Measurements from ENCODE around the gene SPIN1.
"Not testable (repeated sequence)": the region's sequence is repeated elsewhere in the genome, so short reads cannot be mapped to it uniquely, and the experiment has no call there.

Gene SPIN1

GRCh38 chr9:88388203-88388885 lies at the start of gene SPIN1:
TSS of gene SPIN1 (plus strand) at chr9:88388444. CDS start at chr9:88426540, 38,096 bp downstream.
- peak; percentile 88 for DNase-seq

- DNase-seq: no peak
Measured at GRCh38 chr9:88339317-88339716, 48.9 kb upstream of the SPIN1 start.

DNA sequence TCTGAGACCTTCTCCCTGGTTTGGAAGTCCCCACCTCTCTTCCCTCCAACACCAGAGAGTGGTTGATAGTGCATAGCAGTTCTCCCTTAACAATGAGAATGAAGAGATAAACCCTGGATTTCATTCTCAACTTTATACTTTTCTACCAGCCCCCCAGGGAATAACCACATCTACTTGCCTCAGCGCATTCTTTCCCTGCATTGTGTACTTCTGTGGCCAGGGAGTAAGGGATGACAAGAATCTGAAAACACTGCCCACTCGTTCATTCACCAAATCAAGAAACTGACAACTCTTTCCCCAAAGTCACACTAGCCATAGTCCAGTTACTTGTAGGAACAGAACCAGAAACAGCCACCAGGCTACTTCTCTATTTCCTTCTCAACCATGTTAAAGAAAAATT lies 46.0 kb upstream of the SPIN1 start:
- DNase-seq: no peak

- DNase-seq: no peak
Measured at GRCh38 chr9:88344013-88344412, 44.2 kb upstream of the SPIN1 start.

- DNase-seq: not testable (repeated sequence)
Measured at GRCh38 chr9:88350354-88350753, 37.9 kb upstream of the SPIN1 start.

GRCh38 chr9:88355166-88355565 lies 33.1 kb upstream of the SPIN1 start:
- DNase-seq: no peak

DNA sequence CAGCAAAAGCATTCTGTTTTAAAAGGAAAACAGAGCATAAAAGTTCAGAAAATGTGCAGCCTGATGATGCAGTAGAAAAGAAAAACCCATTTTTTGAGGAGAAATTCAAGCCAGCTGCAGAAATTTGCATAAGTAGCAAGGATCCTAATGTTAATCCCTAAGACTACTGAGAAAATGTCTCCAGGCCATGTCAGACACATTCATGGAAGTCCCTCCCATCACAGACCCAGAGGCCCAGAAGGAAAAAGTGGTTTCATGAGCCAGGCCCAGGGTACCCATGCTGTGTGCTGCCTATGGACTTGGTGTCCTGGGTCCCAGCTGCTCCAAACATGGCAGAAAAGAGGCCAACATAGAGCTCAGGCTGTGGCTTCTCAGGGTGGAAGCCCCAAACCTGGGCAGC lies 31.0 kb upstream of the SPIN1 start:
- DNase-seq: not testable (repeated sequence)

DNA sequence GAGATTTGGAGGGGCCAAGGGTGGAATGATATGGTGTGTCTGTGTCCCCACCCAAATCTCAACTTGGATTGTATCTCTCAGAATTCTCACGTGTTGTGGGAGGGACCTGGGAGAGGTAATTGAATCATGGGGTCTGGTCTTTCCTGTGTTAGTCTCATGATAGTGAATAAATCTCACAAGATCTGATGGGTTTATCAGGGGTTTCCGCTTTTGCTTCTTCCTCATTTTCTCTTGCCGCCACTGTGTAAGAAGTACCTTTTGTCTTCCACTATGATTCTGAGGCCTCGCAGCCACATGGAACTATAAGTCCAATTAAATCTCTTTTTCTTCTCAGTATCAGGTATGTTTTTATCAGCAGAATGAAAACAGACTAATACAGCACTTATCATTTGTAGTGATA lies 29.5 kb upstream of the SPIN1 start:
- no peak for DNase-seq

DNA sequence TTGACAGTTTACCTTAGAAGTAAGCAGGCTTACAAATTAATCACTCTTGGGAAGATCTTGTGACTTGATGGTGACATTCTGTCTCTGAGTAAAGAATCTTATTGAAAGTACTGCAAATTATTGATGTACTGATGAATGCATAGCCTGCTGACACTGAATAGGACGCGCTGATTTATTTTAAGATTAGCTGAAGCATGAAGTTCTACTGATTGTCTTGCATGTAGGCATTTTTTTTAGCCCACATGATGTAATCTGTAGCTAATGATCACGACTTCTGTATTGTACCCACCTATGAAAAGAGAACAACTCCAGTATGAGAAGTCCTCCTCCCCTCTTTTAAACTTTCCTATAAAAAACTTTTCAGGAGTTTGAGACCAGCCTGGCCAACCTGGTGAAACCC lies 28.3 kb upstream of the SPIN1 start:
- no peak for DNase-seq

- no peak for DNase-seq
Measured at GRCh38 chr9:88362681-88363080, 25.6 kb upstream of the SPIN1 start.

DNA sequence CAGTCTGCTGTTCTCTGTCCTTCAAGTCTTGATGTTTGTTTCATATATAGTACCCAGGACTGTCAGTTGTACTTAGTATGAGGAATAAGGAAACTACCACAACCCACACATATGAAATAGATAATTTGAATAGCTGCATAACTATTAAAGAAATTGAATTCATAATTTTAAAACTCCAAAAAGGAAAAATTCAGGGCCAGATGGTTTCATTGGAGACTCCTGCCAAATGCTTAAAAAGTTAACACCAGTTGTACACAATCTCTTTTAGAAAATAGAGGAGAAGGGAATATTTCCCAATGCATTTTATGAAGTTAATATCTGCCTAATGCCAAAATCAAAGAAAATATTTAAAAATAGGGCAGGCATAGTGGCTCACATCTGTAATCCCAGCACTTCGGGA lies 24.6 kb upstream of the SPIN1 start:
- no peak for DNase-seq

DNA sequence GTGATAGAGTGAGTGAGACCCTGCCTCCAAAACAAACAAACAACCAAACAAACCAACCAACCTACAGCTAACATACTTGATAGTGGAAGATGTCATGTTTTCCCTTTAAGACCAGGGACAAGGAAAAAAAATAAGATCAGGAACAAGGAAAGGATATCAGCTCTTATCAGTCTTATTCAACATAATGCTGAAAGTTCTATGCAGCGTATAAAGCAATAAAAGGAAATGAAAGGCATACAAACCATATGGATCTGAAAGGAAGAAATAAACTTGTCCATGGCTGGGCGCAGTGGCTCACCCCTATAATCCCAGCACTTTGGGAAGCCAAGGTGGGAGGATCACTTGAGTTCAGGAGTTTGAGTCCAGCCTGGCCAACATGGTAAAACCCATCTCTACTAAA lies 23.5 kb upstream of the SPIN1 start:
- DNase-seq: no peak

DNA sequence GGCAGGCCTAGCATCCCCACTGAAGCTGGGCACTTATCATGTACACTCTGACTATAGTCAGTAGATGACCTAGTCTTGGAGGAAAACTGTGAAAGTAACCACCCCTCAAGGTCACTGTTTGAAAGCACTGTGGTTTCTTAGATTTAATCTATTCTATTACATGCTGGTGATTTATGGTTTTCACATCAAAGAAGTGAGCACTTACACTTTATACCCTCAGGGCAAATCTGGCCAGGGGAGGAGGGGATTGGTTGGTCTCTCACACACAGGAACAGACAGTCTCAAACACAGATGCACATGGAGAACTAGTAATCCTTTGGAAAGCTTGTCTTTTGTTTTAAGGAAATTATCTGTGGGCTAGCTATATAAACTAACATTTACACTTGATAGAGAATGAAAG lies 17.9 kb upstream of the SPIN1 start:
- no peak for DNase-seq

- no peak for DNase-seq
Measured at GRCh38 chr9:88372103-88372654, 16.1 kb upstream of the SPIN1 start.

DNA sequence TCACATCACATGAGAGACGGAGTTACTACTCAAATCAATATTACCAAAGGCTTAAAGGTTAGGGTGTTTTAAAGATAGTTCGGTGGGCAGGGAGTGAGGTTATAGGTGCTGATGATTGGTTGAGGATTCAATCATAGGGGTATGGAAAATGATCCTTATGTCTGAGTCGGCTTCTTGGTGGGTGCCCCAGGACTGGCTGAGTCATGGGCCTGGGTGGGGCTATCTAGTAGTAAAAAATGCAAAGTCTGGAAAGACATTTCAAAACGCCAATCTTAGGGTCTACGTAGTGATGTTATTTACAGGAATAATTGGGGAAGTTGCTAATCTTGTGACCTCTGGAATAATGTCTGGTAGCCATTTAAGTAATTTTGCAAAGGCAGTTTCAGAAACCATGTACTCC lies 15.2 kb upstream of the SPIN1 start:
- no peak for DNase-seq

GRCh38 chr9:88378317-88378716 lies 9.9 kb upstream of the SPIN1 start:
- DNase-seq: no peak

GRCh38 chr9:88379352-88379751 lies 8.9 kb upstream of the SPIN1 start:
- DNase-seq: no peak

DNA sequence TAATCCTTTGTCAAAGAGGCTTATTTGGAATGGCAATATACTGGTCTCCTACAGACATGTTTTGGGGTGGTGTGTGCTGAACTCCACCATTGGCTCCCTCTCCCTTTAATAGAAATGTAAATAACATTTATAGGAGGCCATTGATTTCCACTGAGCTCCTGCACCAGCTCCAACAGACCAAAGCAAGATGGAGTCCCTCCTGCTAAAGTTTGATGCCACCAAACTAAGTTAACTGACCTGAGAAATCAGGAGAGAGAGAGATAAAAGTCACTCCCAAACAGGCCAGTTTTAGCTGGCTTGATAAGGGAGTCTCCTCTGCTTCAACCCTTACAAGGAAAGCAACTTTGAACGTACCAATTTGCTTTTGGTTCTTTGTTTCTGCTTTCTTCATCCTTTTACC lies 8.1 kb upstream of the SPIN1 start:
- DNase-seq: no peak

DNA sequence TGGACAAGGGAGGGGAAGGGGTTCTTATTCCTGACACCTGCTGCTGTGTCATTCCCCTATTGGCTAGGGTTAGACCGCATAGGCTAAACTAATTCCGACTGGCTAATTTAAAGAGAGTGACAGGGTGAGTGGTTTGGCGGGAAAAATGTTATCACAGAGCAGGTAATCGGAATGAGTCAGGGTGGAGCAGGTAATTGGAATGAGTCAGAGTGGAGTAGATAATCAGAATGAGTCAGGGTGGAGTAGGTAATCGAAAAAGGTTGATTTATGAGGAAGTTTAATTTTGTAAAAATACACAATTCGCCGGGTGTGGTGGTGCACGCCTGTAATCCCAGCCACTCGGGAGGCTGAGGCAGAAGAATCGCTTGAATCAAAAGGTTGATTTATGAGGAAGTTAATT lies 6.9 kb upstream of the SPIN1 start:
- not testable (repeated sequence) for DNase-seq

DNA sequence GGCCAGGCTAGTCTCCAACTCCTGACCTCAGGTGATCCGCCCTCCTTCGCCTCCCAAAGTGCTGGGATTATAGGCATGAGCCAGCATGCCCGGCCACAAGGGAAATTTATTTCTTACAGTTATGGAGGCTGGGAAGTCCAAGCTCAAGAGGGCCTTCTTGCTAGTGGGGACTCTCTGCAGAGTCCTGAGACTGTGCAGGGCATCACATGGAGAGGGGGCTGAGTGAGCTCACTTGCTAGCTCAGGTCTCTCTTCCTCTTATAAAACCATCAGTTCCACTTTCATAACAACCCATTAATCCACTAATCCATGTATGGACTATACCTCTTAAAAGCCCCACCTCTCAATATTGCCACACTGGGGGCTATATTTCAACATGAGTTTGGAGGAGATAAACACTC lies 5.1 kb upstream of the SPIN1 start:
- DNase-seq: no peak

- DNase-seq: not testable (repeated sequence)
Measured at GRCh38 chr9:88386137-88386536, 2.1 kb upstream of the SPIN1 start.

- peak; percentile 21 for DNase-seq
Measured at GRCh38 chr9:88387036-88387551, 1.1 kb upstream of the SPIN1 start.

- DNase-seq: peak; percentile 22
Measured at GRCh38 chr9:88387552-88388202, 567 bp upstream of the SPIN1 start.

GRCh38 chr9:88388886-88389605 lies 802 bp downstream of the SPIN1 start:
- DNase-seq: peak; percentile 46

All from activated naive CD4-positive, alpha-beta T cell treated with anti-CD3 and anti-CD28 coated beads, Interleukin-2, amount 50 U/mL, for 16 hours (primary cell).